Stimulated activated CD4-positive, alpha-beta T cell treated with anti-CD3 and anti-CD28 coated beads, Interleukin-1b, Interleukin-23, amount 100 ng/mL, for 48 hours (primary cell): ENCODE measurements around the gene CSRP1.
"Not testable (repeated sequence)": the region's sequence is repeated elsewhere in the genome, so short reads cannot be mapped to it uniquely, and the experiment has no call there.

ENCODE experiments used
- DNase-seq: peaks from one replicate; pipeline ENCODE4 v3.0.0-alpha.2; 2020

Gene CSRP1

DNA sequence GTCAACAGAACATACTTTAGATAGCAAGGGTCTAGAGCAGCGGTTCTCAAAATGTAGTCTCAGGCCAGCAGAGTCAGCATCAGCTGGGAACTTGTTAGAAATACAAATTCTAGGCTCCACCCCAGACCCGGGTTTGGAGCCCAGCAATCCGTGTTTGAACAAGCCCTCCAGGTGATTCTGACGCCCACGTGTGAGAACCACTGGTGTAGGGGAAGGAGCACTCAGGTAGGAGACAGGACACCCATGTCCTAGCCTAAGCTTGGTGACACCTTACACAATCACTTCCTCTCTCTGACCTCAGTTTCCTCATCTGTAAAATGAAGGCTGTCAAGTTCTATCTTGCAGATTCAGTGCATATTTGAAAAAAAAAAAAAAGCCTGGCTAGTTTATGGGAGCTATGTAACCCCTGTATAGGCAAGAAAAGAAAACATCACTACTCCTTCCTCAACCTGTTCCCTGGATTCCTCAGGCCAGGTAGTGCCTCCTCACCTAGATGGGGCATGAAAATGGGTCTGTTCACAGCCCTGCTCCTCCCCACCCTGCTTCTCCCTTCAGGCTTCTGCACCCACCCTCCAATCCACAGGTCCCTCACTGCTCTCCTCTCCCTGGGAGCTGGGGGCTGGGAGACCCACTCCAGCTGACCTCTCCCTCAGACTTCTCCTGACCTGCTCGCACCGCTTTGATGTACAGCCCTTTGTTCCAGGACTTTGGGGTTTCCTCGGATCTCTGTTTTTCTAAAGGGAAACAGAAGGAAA lies 30.8 kb downstream of the CSRP1 start:
- DNase-seq: no peak

DNA sequence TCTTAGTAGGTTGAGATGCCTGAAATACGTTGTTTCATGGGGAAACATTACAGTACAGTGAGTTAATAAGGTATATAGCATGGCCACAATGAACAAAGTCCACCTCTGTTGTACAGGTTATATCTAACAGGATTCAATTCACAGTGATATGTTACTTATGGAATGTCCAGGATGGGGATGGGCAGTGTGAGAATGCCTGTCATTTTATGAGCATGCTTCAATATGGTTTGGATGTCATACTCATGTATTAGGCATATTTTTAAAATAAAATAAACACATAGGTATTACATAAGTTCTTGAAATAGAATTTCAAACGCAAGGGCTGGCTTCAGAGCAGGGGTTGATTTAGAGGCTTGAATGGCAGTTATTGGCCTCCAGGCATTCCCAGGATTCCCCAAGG lies 31.8 kb downstream of the CSRP1 start:
- no peak for DNase-seq

- no peak for DNase-seq
These were observed 33.6 kb downstream of the CSRP1 start for GRCh38 chr1:201473296-201473695.

- not testable (repeated sequence) for DNase-seq
These were observed 34.6 kb downstream of the CSRP1 start for GRCh38 chr1:201472321-201472720.

DNA sequence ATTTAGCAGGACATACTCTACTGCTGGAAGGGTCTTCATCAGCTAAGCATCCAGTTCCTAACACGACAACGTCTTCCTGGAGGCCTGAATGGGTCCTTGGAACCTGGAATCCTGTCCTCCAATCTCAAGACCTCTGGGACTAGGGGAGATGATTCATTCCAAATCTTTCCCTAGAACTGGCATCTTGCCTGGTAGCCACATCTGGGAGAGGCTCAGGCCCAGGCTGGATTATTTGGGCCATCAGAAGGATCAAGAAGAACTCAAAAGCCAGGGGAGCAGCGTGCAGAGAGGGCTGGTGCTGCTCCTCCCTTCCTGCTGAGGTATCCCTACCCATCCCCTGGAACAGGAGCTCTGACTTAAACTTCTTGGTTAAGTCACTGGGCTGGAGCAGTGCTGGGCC lies 35.2 kb downstream of the CSRP1 start:
- no peak for DNase-seq

GRCh38 chr1:201470581-201470980 lies 36.3 kb downstream of the CSRP1 start:
- no peak for DNase-seq

GRCh38 chr1:201469645-201470074 lies 37.3 kb downstream of the CSRP1 start:
- DNase-seq: no peak

DNA sequence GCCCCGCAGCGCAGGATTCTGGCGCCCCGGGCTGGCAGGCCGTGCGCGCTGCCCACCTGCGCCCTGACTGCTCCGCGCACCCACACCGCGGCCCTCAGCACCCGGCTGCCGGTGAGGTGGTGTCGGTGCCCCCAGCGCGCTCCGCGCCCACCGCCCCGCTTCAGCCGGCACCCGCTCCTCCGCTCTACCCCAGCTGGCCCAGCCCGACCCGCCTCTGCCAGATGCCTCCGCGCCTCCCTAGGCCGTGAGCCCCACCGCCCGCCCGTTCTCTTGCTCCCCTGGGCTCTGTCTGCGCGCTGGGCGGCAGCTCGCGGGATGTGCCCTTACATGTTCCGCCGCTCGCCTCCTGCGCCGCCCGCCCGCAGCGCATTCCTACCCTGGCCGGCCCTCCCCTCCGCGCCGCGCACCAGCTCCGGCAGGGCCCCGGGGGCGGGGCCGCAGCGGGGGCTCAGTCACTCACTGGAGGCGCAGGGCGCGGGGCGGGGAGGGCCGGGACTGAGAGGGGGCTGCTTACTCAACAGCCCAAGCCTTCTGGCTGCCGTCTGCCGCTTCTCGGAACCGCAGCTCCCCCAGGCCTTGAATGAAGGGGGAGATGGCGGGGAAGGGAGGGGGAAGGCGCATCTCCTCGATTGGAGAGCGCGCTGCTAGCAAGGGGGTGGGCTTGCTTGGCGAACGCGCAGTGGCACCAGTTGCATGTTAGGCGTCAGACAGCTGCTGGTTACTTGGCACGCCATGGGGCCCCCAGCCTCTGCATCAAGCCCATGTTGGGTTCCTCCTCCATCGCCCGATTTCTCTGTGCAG lies 37.9 kb downstream of the CSRP1 start, which contains the start of gene PHLDA3:
Gene PHLDA3, minus strand, starts transcription at position 345 of the 801 bp plus-strand sequence. CDS start 402 bp downstream, outside the sequence.
- peak; percentile 26 for DNase-seq

DNA sequence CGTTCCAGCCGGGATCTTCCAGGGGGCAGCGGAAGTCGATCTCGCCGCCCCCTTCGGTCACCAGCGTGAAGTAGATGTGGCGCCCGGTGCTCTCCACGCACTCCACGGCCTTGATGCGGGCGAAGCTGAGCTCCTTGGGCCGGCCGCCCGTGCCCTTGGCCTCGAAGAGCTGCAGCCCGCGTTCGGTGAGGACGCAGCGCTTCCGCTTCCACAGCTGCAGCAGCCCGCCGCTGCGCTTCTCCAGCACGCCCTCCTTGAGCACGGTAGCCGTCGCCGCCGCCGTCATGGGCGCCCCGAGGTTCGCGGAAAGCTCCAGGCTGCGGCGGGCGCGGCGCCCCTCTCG lies 38.5 kb downstream of the CSRP1 start:
- no peak for DNase-seq

GRCh38 chr1:201466492-201466891 lies 40.4 kb downstream of the CSRP1 start:
- DNase-seq: no peak

DNA sequence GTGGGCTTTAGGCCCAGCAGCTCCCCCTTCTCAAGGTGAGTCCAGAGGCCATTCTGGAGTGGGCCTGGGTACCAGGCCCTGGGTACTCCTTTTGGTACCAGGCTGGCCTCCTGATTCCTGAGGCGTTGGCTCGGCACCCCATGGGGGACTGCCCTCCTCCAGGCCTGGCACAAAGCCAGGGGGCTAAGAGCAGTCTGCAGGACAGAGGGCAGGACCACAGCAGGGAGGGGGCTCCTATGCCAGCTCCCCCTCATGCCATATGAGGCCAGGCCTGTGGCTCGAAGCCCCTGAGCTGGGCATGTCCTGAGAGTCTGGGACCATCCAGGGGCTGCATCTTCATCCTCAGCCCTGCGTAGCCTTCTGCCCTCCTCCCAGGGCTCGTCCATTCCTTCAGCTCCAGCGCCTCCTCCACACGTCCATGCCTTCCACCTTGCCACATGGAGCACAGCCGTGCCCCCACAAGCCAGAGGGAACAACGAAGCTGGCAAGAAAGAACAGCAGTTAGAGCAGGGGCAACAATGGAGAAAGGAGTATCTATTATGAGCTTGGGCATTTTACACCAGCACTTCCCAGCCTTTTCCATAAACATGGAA lies 41.1 kb downstream of the CSRP1 start:
- DNase-seq: no peak

GRCh38 chr1:201463071-201463552 lies 43.8 kb downstream of the CSRP1 start:
- no peak for DNase-seq

- no peak for DNase-seq
These were observed 45.1 kb downstream of the CSRP1 start for GRCh38 chr1:201461645-201462441.

DNA sequence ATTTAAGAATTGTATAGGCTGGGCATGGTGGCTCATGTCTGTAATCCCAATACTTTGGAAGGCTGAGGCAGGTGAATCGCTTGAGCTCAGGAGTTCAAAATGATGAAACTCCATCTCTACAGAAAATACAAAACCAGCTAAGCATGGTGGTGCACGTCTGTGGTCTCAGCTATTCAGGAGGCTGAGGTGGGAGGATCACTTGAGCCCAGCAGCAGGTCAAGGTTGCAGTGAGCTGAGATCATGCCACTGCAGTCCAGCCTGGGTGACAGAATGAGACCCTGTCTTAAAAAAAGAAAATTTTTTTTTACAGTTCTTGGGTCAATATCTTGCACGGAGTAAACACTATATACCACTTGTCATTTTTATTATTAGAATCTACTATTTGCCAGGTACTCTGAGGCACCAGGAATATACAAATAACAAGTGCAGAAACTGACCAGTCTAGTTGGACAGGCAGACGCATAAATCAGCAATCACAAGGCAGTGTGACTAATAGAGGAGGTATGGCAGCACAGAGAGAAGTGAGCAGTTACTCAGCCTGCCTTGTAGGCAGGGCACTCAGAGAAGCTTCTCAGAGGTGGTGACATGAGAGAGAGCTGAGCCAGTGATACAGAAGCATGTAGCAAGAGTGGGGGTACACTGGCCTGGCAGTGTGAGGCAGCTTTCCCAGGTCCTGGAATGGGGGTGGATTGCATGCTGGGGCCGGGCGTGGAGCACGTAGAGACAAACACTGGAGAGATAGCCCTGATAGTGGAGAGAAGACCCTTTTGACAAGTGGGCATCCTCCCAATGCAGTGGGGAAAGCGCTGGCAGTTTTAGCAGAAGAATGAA lies 45.9 kb downstream of the CSRP1 start:
- DNase-seq: no peak

DNA sequence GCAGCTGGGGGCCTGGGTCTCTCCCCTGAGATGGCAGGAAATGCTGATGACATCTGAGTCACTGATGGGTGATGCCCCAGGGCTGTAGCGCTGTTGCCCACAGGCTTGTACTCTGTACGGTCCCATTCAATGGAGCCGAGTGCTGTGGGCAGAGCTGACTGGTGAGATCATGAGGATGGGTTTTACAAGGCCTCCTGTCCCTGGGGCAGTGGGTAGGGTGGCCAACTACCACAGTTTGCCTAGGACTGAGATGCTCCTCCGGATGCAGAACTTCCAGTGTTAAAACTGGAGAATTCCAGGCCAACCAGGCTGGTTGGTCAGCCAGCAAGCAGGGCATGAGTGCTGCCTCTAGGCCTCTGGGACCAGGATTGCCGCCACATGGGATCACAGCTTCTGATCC lies 47.1 kb downstream of the CSRP1 start:
- DNase-seq: no peak

DNA sequence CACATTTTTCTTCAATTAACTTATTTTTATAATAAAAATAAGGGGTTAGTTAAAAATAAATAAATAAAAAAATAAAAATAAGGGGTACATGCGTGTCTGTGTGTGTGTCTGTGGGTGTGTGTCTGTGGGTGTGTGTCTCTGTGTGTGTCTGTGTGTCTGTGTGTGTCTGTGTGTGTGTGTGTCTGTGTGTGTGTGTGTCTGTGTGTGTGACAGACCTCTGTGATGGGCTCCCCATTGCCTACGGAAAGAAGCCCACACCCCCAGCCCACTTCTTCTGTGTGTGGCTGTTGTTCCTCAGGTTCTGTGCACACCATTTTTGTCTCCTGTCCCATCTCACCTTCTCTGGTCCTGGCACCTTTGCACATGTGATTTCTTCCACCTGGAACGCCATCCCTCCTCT lies 47.9 kb downstream of the CSRP1 start:
- DNase-seq: no peak

- DNase-seq: no peak
These were observed 49.4 kb downstream of the CSRP1 start for GRCh38 chr1:201457508-201457960.

DNA sequence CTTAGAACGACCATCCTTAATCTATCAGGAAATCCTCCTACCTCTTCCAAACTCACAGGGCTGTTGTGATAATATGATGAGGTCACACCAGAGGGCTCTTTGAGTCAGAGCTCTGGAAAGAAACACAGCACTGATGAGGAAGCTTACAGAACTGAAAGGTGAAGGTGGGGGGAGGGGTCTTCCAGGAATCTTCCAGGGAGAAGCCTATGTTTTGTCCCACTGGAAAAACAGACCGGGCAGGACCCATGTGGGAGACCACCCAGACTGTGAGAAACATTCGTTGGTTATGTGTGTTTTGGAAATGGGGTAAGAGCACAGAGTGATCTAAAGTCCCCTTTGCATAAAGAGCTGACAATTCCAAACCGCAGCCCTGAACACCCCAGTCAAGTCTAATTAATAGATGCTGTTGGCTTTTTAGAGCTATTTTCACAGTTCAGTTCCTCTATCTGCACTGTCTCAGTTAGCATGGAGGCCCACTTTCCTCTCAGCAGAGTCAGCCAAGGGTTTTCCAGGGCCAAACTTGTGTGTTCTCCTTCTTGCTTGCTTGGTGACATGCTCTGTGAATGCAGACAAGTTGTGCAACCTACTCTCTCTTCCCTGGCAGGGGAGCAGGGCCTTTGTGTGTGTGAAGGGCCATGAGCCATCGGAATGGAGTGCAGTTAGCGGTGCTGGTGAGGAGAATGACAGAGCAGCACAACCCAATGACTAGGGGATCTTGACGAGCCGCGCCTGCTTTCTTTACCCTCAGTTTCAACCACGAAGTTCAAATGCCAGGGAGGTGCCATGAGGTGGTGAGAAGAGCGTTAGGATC lies 50.2 kb downstream of the CSRP1 start:
- DNase-seq: no peak

- DNase-seq: no peak
These were observed 51.8 kb downstream of the CSRP1 start for GRCh38 chr1:201455098-201455497.

DNA sequence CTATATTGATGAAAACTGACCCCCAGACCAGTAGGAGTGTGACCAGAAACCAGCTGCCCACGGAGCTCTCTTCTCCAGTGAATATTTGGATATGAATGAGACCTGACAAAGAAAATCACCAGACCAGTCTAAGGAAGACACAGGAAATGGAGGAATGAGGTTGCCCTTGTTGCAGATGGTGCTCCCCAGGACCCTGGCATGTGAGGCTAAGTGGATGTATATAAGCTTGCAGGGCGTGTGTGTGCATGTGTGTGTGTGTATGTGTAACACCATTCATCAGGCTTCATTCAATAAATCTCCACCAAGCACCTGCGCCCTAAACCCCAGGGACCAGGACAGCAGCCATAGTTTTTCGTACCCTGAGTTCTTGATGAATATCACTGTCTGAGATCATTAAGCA lies 52.3 kb downstream of the CSRP1 start:
- DNase-seq: no peak

DNA sequence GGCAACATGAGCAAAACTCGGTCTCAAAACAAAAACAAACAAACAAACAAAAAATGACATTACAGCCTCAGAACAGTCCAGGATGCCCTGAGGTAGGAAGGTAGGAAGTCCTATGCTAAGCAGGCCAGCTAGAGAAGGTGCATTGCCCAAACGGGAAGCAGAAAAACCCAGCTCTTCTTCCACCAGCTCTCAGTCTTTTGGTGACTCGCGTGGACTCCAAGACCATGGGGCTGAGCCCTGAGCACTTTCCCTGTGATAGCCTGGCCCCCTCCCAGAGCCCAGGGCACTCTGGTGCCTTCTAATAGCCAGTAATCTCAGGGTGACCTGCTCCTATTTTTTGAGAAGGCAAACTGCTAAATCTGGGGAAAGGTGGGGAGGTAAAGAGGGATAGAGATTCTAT lies 54.1 kb downstream of the CSRP1 start:
- no peak for DNase-seq
